PFSK-1 (cell line): ENCODE results near the gene NCBP2L.

Experiments
- FOXP2 ChIP-seq: optimal IDR thresholded peaks from 2 replicates; pipeline ENCODE3; 2011; ENCODE audit warnings: borderline replicate concordance, control low read depth, inconsistent platforms; ENCODE audit not compliant: insufficient read depth; ENCODE audit errors: extremely low read length, extremely low read depth
- POLR2AphosphoS5 ChIP-seq: IDR thresholded peaks from 2 replicates; pipeline ENCODE4 v1.6.1; 2012; ENCODE audit warnings: low read depth, mild to moderate bottlenecking, control low read depth, low read length, moderate library complexity
- REST ChIP-seq, 2 experiments: IDR thresholded peaks; 2 replicates each; pipeline versions ENCODE4 v1.6.1 to v1.8.0; 2011 to 2012; ENCODE audit warnings: low read depth in 2 of 2, low read length in 2 of 2, control low read depth in 1 of 2, inconsistent platforms in 1 of 2, mild to moderate bottlenecking in 1 of 2, moderate library complexity in 1 of 2; ENCODE audit not compliant: insufficient read depth in 1 of 2
- SIN3A ChIP-seq: IDR thresholded peaks from 2 replicates; pipeline ENCODE4 v1.6.1; 2012; ENCODE audit warnings: mild to moderate bottlenecking, low read length, moderate library complexity, borderline replicate concordance; ENCODE audit not compliant: insufficient read depth
- TAF1 ChIP-seq: IDR thresholded peaks from 2 replicates; pipeline ENCODE4 v1.6.1; 2012; ENCODE audit warnings: low read length, control low read depth, borderline replicate concordance; ENCODE audit not compliant: insufficient read depth

- TF ChIP-seq REST (IDR thresholded peaks at IDR 0.05; ENCODE audit: insufficient read depth in 1 of 2, low read depth in 2 of 2, low read length in 2 of 2), result no peak
- no peak for TF ChIP-seq POLR2AphosphoS5
- TF ChIP-seq SIN3A, result no peak
- no peak for TF ChIP-seq FOXP2
- no peak for TF ChIP-seq TAF1
Measured at GRCh38 chrX:107831071-107831730, 53.7 kb downstream of the NCBP2L start.
